Vagina (tissue), 2 donors: ENCODE data around the gene COASY. TPM values are rescaled to one million over a fixed set of nuclear protein-coding genes. Genes with fewer than 3 reads are reported as not detected.

Source experiments
- DNase-seq, 2 donors: peaks; one replicate each; pipeline ENCODE4 v3.0.0-alpha.2; 2017; ENCODE audit errors: extremely low spot score in 2 of 2
- H3K27ac ChIP-seq: fragments of 200-600 bp; sonication (generic); one replicate; pipeline ENCODE4 v1.5.1; 2019
- H3K27me3 ChIP-seq: fragments of 200-600 bp; sonication (generic); one replicate; pipeline ENCODE4 v1.5.1; 2019
- H3K36me3 ChIP-seq, 2 donors: fragments of 200-600 bp; sonication (generic); one replicate each; pipeline ENCODE4 v1.5.1; 2017 to 2019
- H3K4me1 ChIP-seq: fragments of 200-600 bp; sonication (generic); one replicate; pipeline ENCODE4 v1.5.1; 2019
- H3K4me3 ChIP-seq, 2 donors: fragments of 200-600 bp; sonication (generic); 1 replicate in 1 of 2; 2 replicates in 1 of 2; pipeline ENCODE4 v1.5.1; 2016 to 2019
- H3K9me3 ChIP-seq: fragments of 200-600 bp; sonication (generic); one replicate; pipeline ENCODE4 v1.5.1; 2019
- POLR2A ChIP-seq, 2 donors: fragments of 450-650 bp; IDR thresholded peaks; one replicate each; pipeline ENCODE4 v1.6.1; 2017; ENCODE audit warnings: antibody characterized with exemption in 2 of 2, mild to moderate bottlenecking in 2 of 2, moderate library complexity in 2 of 2
- POLR2AphosphoS5 ChIP-seq, 2 donors: sonication (generic); formaldehyde crosslinking; IDR thresholded peaks; one replicate each; pipeline ENCODE4 v1.9.0; 2017; ENCODE audit warnings: antibody characterized with exemption in 2 of 2, mild to moderate bottlenecking in 2 of 2, low read depth in 1 of 2; ENCODE audit not compliant: insufficient read depth in 1 of 2
- intact Hi-C: fragments of 100-400 bp; cut with DNase I; formaldehyde crosslinking; loops from one replicate; pipeline ENCODE4 v1.15.1; 2023
- total RNA-seq: library from RNA; depleted of rRNA; stranded (reverse); fragments of >200 nt; gene quantifications from one replicate; pipeline ENCODE4 v1.2.3, GENCODE V29; 2016
- TF ChIP-seq, protein P1 (sequence below), 3 experiments: fragments of 450-650 bp in 2 of 3; fragments of 200-600 bp in 1 of 3; sonication (generic) in 1 of 3; IDR thresholded peaks; one replicate each; pipeline ENCODE4 v1.5.1; 2017 to 2019; ENCODE audit warnings: antibody characterized with exemption in 3 of 3, mild to moderate bottlenecking in 2 of 3, moderate library complexity in 2 of 3

Gene COASY
- total RNA-seq, 1 donor from 2014 or later, result 24.8 TPM

DNA sequence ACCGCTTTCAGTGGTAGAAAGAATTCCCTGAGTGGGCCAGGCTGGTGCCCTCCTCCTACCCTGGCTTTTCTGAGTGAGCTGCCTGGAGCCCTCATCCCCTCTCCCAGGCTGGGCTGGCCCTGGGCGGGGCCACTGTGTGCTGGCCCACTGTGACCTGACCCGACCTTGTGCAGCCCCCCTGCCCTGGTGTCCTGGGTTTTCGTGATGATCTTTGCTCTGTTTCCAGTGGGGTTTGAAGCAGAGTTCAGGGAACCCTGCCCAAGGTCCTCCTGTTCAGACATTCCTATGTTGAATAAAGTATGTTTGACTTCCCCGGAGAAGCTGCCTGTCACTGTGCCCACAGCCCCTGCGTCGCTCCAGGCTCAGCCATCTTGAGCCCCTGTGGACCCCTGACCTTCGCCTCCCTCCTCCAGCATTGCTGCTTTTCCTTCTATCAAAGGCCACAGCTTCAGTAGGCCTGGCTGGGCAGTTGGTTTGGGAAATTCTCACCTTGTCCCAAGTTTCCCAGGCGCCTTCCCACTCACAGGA is 39.6 kb upstream of the COASY start:
- H3K27ac ChIP-seq, result peak overlapping the region; percentile 95
- intact Hi-C loops, result loop anchor here (5.0 kb wide), 1 partner anchor 100 kb away; the partner anchor contains the start of gene CAVIN1
- H3K27me3 ChIP-seq, result no peaks in the 10 kb centered on the region
- peaks cover 77% of the 10 kb centered on the region for H3K4me1 ChIP-seq
- peak in 1 of 2 donors; percentile 84 for DNase-seq
- no peak overlapping the region for H3K4me3 ChIP-seq
- TF ChIP-seq POLR2AphosphoS5 (IDR thresholded peaks at IDR 0.05; ENCODE audit: insufficient read depth in 1 of 2, low read depth in 1 of 2), result no peak
- no peak for TF ChIP-seq POLR2A (IDR thresholded peaks at IDR 0.05)
- TF ChIP-seq, protein P1, sequence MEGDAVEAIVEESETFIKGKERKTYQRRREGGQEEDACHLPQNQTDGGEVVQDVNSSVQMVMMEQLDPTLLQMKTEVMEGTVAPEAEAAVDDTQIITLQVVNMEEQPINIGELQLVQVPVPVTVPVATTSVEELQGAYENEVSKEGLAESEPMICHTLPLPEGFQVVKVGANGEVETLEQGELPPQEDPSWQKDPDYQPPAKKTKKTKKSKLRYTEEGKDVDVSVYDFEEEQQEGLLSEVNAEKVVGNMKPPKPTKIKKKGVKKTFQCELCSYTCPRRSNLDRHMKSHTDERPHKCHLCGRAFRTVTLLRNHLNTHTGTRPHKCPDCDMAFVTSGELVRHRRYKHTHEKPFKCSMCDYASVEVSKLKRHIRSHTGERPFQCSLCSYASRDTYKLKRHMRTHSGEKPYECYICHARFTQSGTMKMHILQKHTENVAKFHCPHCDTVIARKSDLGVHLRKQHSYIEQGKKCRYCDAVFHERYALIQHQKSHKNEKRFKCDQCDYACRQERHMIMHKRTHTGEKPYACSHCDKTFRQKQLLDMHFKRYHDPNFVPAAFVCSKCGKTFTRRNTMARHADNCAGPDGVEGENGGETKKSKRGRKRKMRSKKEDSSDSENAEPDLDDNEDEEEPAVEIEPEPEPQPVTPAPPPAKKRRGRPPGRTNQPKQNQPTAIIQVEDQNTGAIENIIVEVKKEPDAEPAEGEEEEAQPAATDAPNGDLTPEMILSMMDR (IDR thresholded peaks at IDR 0.05), result no peak
- H3K36me3 ChIP-seq, result no peaks in the 10 kb centered on the region
- no peaks in the 10 kb centered on the region for H3K9me3 ChIP-seq

GRCh38 chr17:42522798-42523278 is 39.1 kb upstream of the COASY start:
- Histone ChIP-seq H3K36me3 (no peaks in the 10 kb centered on the region), H3K4me1 (peaks cover 73% of the 10 kb centered on the region), H3K27ac (peak overlapping the region; percentile 95), H3K9me3 (no peaks in the 10 kb centered on the region), H3K4me3 (no peak overlapping the region), H3K27me3 (no peaks in the 10 kb centered on the region)
- intact Hi-C loops, result loop anchor here (5.0 kb wide), 1 partner anchor 101 kb away; the partner anchor contains the start of gene CAVIN1
- DNase-seq, result peak in 1 of 2 donors; percentile 80
- TF ChIP-seq POLR2A (IDR thresholded peaks at IDR 0.05) (no peak), POLR2AphosphoS5 (IDR thresholded peaks at IDR 0.05; ENCODE audit: insufficient read depth in 1 of 2, low read depth in 1 of 2) (no peak)
- TF ChIP-seq, protein P1 (IDR thresholded peaks at IDR 0.05), result no peak

- no peaks in the 10 kb centered on the region for H3K27me3 ChIP-seq
- H3K4me1 ChIP-seq, result peaks cover 61% of the 10 kb centered on the region
- intact Hi-C loops, result no loop called here
- no peak for DNase-seq
- H3K36me3 ChIP-seq, result no peaks in the 10 kb centered on the region
- no peak overlapping the region for H3K4me3 ChIP-seq
- no peaks in the 10 kb centered on the region for H3K9me3 ChIP-seq
- peak overlapping the region; percentile 18 for H3K27ac ChIP-seq
- TF ChIP-seq, protein P1 (IDR thresholded peaks at IDR 0.05), result no peak
- TF ChIP-seq POLR2A (IDR thresholded peaks at IDR 0.05) (no peak), POLR2AphosphoS5 (IDR thresholded peaks at IDR 0.05; ENCODE audit: insufficient read depth in 1 of 2, low read depth in 1 of 2) (no peak)
Observed at GRCh38 chr17:42525221-42525620, 36.7 kb upstream of the COASY start.

GRCh38 chr17:42526031-42526444 is 35.9 kb upstream of the COASY start:
- no peaks in the 10 kb centered on the region for H3K36me3 ChIP-seq
- no peaks in the 10 kb centered on the region for H3K27me3 ChIP-seq
- intact Hi-C loops, result no loop called here
- H3K9me3 ChIP-seq, result no peaks in the 10 kb centered on the region
- peak overlapping the region; percentile 18 for H3K27ac ChIP-seq
- peaks cover 58% of the 10 kb centered on the region for H3K4me1 ChIP-seq
- no peak for DNase-seq
- H3K4me3 ChIP-seq, result no peak overlapping the region
- TF ChIP-seq, protein P1 (IDR thresholded peaks at IDR 0.05), result no peak
- TF ChIP-seq POLR2AphosphoS5 (IDR thresholded peaks at IDR 0.05; ENCODE audit: insufficient read depth in 1 of 2, low read depth in 1 of 2) (no peak), POLR2A (IDR thresholded peaks at IDR 0.05) (no peak)

DNA sequence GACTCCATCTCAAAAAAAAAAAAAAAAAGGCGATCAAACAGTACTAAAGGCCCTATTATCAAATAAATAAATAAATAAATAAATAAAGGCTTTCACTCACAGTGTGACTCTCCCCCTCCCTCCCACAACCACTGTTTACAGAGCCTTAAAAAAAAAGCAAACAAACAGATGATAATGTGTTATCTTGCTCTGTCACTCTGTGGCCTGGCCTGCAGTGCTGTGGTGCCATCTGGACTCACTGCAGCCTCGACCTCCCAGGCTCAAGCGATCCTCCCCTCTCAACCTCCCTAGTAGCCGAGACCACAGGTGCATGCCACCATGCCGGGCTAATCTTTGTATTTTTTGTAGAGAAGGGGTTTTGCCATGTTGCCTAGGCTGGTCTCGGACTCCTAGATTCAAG is 34.0 kb upstream of the COASY start:
- H3K27me3 ChIP-seq, result no peaks in the 10 kb centered on the region
- no peak for DNase-seq
- no peak overlapping the region for H3K27ac ChIP-seq
- no peak overlapping the region for H3K4me3 ChIP-seq
- intact Hi-C loops, result no loop called here
- no peaks in the 10 kb centered on the region for H3K36me3 ChIP-seq
- H3K9me3 ChIP-seq, result no peaks in the 10 kb centered on the region
- peaks cover 47% of the 10 kb centered on the region for H3K4me1 ChIP-seq
- TF ChIP-seq, protein P1 (IDR thresholded peaks at IDR 0.05), result no peak
